SK-N-SH (cell line): Measurements from ENCODE around the gene ABCG4. TPM values are rescaled to one million over a fixed set of nuclear protein-coding genes. Genes with fewer than 3 reads are reported as not detected.

Source experiments
- CTCF ChIA-PET: fragments of 300-600, 350-600 bp; formaldehyde crosslinking; extraction: SDS; loops from one replicate; lab custom pipeline; 2021; lab: Yijun Ruan, JAX
- POLR2A ChIA-PET: fragments of 350-600 bp; sonication (Branson Sonifier 250); formaldehyde crosslinking; extraction: SDS; loops from one replicate; lab custom pipeline; 2020; ENCODE audit warnings: antibody characterized with exemption, inconsistent platforms; lab: Yijun Ruan, JAX
- DNase-seq: peaks from one replicate; pipeline ENCODE4 v3.0.0; 2012
- H2AFZ ChIP-seq: fragments of 200-600 bp; sonication (generic); 2 replicates; pipeline ENCODE4 v1.8.1; 2016; ENCODE audit warnings: antibody characterized with exemption, mild to moderate bottlenecking, low read depth
- H3F3A ChIP-seq: fragments of 200-600 bp; sonication (generic); replicated peaks from 2 replicates; pipeline ENCODE3; 2016; ENCODE audit warnings: antibody characterized with exemption, mild to moderate bottlenecking; ENCODE audit not compliant: insufficient read depth
- H3K27ac ChIP-seq, 2 experiments: fragments of 200-500 bp in 1 of 2; fragments of 200-600 bp in 1 of 2; sonication (Bioruptor generic) in 1 of 2; sonication (generic), shearing (Covaris generic) in 1 of 2; 2 replicates each; pipeline versions ENCODE4 v1.5.1 to v1.6.1; 2014 to 2016; ENCODE audit warnings: low read depth in 2 of 2, inconsistent platforms in 1 of 2, low read length in 1 of 2, mild to moderate bottlenecking in 1 of 2, mixed read lengths in 1 of 2
- H3K27me3 ChIP-seq: fragments of 200-600 bp; sonication (generic), shearing (Covaris generic); 2 replicates; pipeline ENCODE4 v1.6.1; 2016; ENCODE audit warnings: mixed run types; ENCODE audit not compliant: insufficient read depth
- H3K36me3 ChIP-seq, 2 experiments: fragments of 200-500 bp in 1 of 2; fragments of 200-600 bp in 1 of 2; sonication (Bioruptor generic) in 1 of 2; sonication (generic) in 1 of 2; replicated peaks in 1 of 2; 2 replicates each; pipeline versions ENCODE3 to v1.5.1; 2014 to 2016; ENCODE audit warnings: low read length in 1 of 2, mild to moderate bottlenecking in 1 of 2; ENCODE audit not compliant: insufficient read depth in 2 of 2, control insufficient read depth in 1 of 2
- H3K4me1 ChIP-seq, 2 experiments: fragments of 200-500 bp in 1 of 2; fragments of 200-600 bp in 1 of 2; sonication (Bioruptor generic) in 1 of 2; sonication (generic), shearing (Covaris generic) in 1 of 2; 2 replicates each; pipeline versions ENCODE4 v1.5.1 to v1.6.1; 2014 to 2016; ENCODE audit warnings: low read depth in 1 of 2, low read length in 1 of 2, mixed run types in 1 of 2; ENCODE audit not compliant: insufficient read depth in 2 of 2, control insufficient read depth in 1 of 2
- H3K4me2 ChIP-seq: fragments of 200-600 bp; sonication (generic), shearing (Covaris generic); 2 replicates; pipeline ENCODE4 v1.6.1; 2017; ENCODE audit warnings: mixed run types
- H3K4me3 ChIP-seq, 2 experiments: fragments of 200-500 bp in 1 of 2; fragments of 200-600 bp in 1 of 2; sonication (Bioruptor generic) in 1 of 2; sonication (generic), shearing (Covaris generic) in 1 of 2; 2 replicates each; pipeline versions ENCODE4 v1.5.1 to v1.8.1; 2014 to 2016; ENCODE audit warnings: low read depth in 2 of 2, inconsistent platforms in 1 of 2, low read length in 1 of 2, mild to moderate bottlenecking in 1 of 2, mixed read lengths in 1 of 2, moderate library complexity in 1 of 2
- H3K79me2 ChIP-seq: fragments of 200-600 bp; sonication (generic); 2 replicates; pipeline ENCODE4 v1.8.1; 2017; ENCODE audit warnings: mild to moderate bottlenecking; ENCODE audit not compliant: insufficient read depth
- H3K9ac ChIP-seq: fragments of 200-600 bp; sonication (generic); 2 replicates; pipeline ENCODE4 v1.6.1; 2017; ENCODE audit warnings: mixed run types
- H3K9me2 ChIP-seq: fragments of 200-600 bp; sonication (generic); 2 replicates; pipeline ENCODE4 v1.6.1; 2017; ENCODE audit warnings: mixed run types
- H3K9me3 ChIP-seq: fragments of 200-600 bp; sonication (generic); 2 replicates; pipeline ENCODE4 v1.6.1; 2017; ENCODE audit warnings: mixed run types, mild to moderate bottlenecking, moderate library complexity
- H4K20me1 ChIP-seq: fragments of 200-600 bp; sonication (generic); 2 replicates; pipeline ENCODE4 v1.6.1; 2017; ENCODE audit warnings: mild to moderate bottlenecking, mixed run types; ENCODE audit not compliant: insufficient read depth
- ELF1 ChIP-seq: IDR thresholded peaks from 2 replicates; pipeline ENCODE4 v1.4.0; 2012
- EP300 ChIP-seq, 2 experiments: IDR thresholded peaks; 2 replicates each; pipeline versions ENCODE4 v1.4.0 to v1.6.1; 2012; ENCODE audit warnings: borderline replicate concordance in 1 of 2, low read depth in 1 of 2, low read length in 1 of 2
- EZH2phosphoT487 ChIP-seq: fragments of 200-600 bp; sonication (generic); IDR thresholded peaks from 2 replicates; pipeline ENCODE4 v1.6.1; 2017; ENCODE audit warnings: low read depth, mixed run types, mild to moderate bottlenecking, antibody characterized with exemption, moderate library complexity, borderline replicate concordance
- GATA2 ChIP-seq: sonication (generic); formaldehyde crosslinking; IDR thresholded peaks from 2 replicates; pipeline ENCODE4 v1.5.0; 2020; ENCODE audit warnings: mild to moderate bottlenecking, missing genetic modification reagents
- JUND ChIP-seq: IDR thresholded peaks from 2 replicates; pipeline ENCODE4 v1.4.0; 2012
- MXI1 ChIP-seq: IDR thresholded peaks from 2 replicates; pipeline ENCODE4 v1.6.1; 2012; ENCODE audit warnings: mild to moderate bottlenecking, low read depth, low read length, improper control_type of control experiment
- NFIC ChIP-seq: IDR thresholded peaks from 2 replicates; pipeline ENCODE4 v1.4.0; 2012; ENCODE audit warnings: borderline replicate concordance
- NRF1 ChIP-seq: IDR thresholded peaks from 2 replicates; pipeline ENCODE4 v1.6.1; 2012; ENCODE audit warnings: low read depth, mild to moderate bottlenecking, low read length
- PBX3 ChIP-seq: IDR thresholded peaks from 2 replicates; pipeline ENCODE4; 2012
- REST ChIP-seq: IDR thresholded peaks from 2 replicates; pipeline ENCODE4 v1.6.1; 2012; ENCODE audit warnings: mild to moderate bottlenecking, low read depth, low read length, moderate library complexity
- RFX5 ChIP-seq: IDR thresholded peaks from 2 replicates; pipeline ENCODE4 v1.6.1; 2012; ENCODE audit warnings: mild to moderate bottlenecking, improper control_type of control experiment, low read length
- RXRA ChIP-seq: IDR thresholded peaks from 2 replicates; pipeline ENCODE4 v1.4.0; 2012; ENCODE audit warnings: low read depth, mild to moderate bottlenecking, borderline replicate concordance
- TEAD4 ChIP-seq: IDR thresholded peaks from 2 replicates; pipeline ENCODE4 v1.4.0; 2012; ENCODE audit warnings: mild to moderate bottlenecking, borderline replicate concordance; ENCODE audit not compliant: insufficient read depth
- USF2 ChIP-seq: fragments of 150-350 bp; IDR thresholded peaks from 2 replicates; pipeline ENCODE4 v1.6.1; 2017; ENCODE audit warnings: antibody characterized with exemption, low read length, low read depth, borderline replicate concordance
- ZBTB33 ChIP-seq: IDR thresholded peaks from 2 replicates; pipeline ENCODE4 v1.4.0; 2012; ENCODE audit warnings: low read depth, borderline replicate concordance
- WGBS: methylation state at CpG from one replicate; pipeline ENCODE4 v1.1.6; 2017; ENCODE audit warnings: low lambda C conversion rate; 5-methylcytosine and 5-hydroxymethylcytosine counted together
- polyA plus RNA-seq, 3 experiments: library from polyadenylated mRNA; depleted of rRNA; stranded (reverse); fragments of >200 nt; gene quantifications; 2 replicates each; pipeline ENCODE4 v1.2.3, GENCODE V29; 2012
- TF ChIP-seq, protein P1 (sequence below): IDR thresholded peaks from 2 replicates; pipeline ENCODE4 v1.4.0; 2012; ENCODE audit warnings: low read depth
- TF ChIP-seq, protein P2 (sequence below): IDR thresholded peaks from 2 replicates; pipeline ENCODE4 v1.4.0; 2012; ENCODE audit warnings: low read depth, borderline replicate concordance

Gene ABCG4
- polyA plus RNA-seq, 1 of the 3 experiments (the other 2 are of a cell fraction) = 0.72 TPM

DNA sequence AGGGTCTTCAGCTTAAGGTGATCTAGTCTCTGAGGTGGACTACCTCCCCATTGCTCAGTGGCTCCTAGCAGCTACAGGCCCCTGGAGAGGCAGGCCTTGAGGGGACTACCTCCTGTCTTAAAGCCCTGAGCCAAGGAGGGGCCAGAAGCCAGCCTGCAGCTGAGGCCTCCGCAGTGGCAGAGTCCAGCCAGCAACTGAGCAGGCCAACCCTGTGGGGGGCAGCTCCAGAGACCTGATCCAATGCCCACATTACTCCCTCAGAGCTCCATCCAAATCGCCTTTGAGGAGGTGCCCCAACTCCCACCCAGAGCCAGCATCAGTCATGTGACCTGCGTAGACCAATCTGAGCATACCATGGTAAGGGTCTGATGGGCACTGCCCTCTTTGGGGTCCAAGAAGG is 39.0 kb upstream of the ABCG4 start:
- Histone ChIP-seq H3K4me3 (no peak overlapping the region), H3K9ac (no peak overlapping the region), H2AFZ (no peak overlapping the region), H3K9me2 (no peaks in the 10 kb centered on the region), H4K20me1 (no peaks in the 10 kb centered on the region), H3K4me2 (no peak overlapping the region), H3K79me2 (peaks cover 30% of the 10 kb centered on the region; the same call in 1 of the 2 replicates), H3K36me3 (peaks cover 0 to 25% of the 10 kb centered on the region in 2 experiments), H3K9me3 (no peaks in the 10 kb centered on the region), H3K27me3 (no peaks in the 10 kb centered on the region), H3F3A (no peaks in the 10 kb centered on the region), H3K27ac (no peak overlapping the region; a peak in 1 of 4 replicates), H3K4me1 (peaks cover 15 to 25% of the 10 kb centered on the region in 2 experiments)
- POLR2A ChIA-PET = interaction anchor here (1.2 to 4.3 kb wide), 2 partner anchors 12 to 15 kb away, joined by 3 to 17 read pairs; partner anchors contain the start of gene HINFP
- no CpG with 5 or more reads among the region's 3 CpGs for WGBS
- no peak for DNase-seq
- TF ChIP-seq, protein P1, sequence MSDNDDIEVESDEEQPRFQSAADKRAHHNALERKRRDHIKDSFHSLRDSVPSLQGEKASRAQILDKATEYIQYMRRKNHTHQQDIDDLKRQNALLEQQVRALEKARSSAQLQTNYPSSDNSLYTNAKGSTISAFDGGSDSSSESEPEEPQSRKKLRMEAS = no peak
- TF ChIP-seq RXRA (no peak), TEAD4 (no peak), NFIC (no peak), EZH2phosphoT487 (no peak), REST (no peak), ELF1 (no peak), MXI1 (no peak)
- CTCF ChIA-PET = interaction anchor here (1.1 to 4.5 kb wide), 4 partner anchors 15 to 214 kb away, joined by 6 to 15 read pairs (median 11); a partner anchor contains a TSS

DNA sequence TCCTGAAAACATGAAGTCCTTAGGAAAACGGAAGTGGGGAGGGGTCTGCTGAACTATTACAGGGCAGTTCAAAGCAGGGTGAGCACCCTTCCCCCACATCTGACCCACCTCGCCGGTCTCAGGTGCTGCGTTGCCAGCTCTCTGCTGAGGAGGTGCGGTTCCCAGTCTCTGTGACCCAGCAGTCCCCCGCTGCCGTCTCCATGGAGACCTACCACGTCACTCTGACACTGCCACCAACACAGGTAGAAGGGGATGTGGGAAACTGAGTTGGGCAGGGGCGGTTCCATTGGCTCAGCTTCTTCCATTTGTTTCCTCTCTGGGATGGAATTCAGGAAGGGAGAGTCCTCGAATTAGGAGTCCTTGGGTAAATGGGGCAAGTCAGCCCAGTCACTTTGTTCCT is 38.4 kb upstream of the ABCG4 start:
- H3K9ac ChIP-seq = no peak overlapping the region
- no peaks in the 10 kb centered on the region for H3K27me3 ChIP-seq
- no peaks in the 10 kb centered on the region for H3K9me3 ChIP-seq
- CTCF ChIA-PET = interaction anchor here (2.4 to 4.5 kb wide), 3 partner anchors 16 to 213 kb away, joined by 6 to 15 read pairs (median 15); a partner anchor contains a TSS
- H3K9me2 ChIP-seq = no peaks in the 10 kb centered on the region
- DNase-seq = no peak
- no peaks in the 10 kb centered on the region for H4K20me1 ChIP-seq
- peaks cover 0 to 29% of the 10 kb centered on the region in 2 experiments for H3K36me3 ChIP-seq
- 93% methylated on average over 10 of the region's 10 CpGs for WGBS
- POLR2A ChIA-PET = interaction anchor here (2.8 kb wide), 1 partner anchor 10 kb away, joined by 11 read pairs; the partner anchor contains the start of gene HINFP
- H3F3A ChIP-seq = no peaks in the 10 kb centered on the region
- H3K27ac ChIP-seq = no peak overlapping the region
- no peak overlapping the region for H3K4me2 ChIP-seq
- no peak overlapping the region for H3K4me3 ChIP-seq
- H2AFZ ChIP-seq = no peak overlapping the region
- H3K4me1 ChIP-seq = peaks cover 15 to 25% of the 10 kb centered on the region in 2 experiments
- H3K79me2 ChIP-seq = peaks cover 30% of the 10 kb centered on the region; the same call in 1 of the 2 replicates
- TF ChIP-seq GATA2 (CRISPR knock-in tag) (no peak), RXRA (no peak), USF2 (no peak), ELF1 (no peak), NRF1 (no peak), ZBTB33 (no peak), EP300 (IDR thresholded peaks at IDR 0.05; ENCODE audit: borderline replicate concordance in 1 of 2, low read depth in 1 of 2, low read length in 1 of 2) (no peak), RFX5 (no peak), EZH2phosphoT487 (no peak), JUND (no peak), PBX3 (no peak), MXI1 (no peak)
- TF ChIP-seq, protein P1 = no peak
- TF ChIP-seq, protein P2, sequence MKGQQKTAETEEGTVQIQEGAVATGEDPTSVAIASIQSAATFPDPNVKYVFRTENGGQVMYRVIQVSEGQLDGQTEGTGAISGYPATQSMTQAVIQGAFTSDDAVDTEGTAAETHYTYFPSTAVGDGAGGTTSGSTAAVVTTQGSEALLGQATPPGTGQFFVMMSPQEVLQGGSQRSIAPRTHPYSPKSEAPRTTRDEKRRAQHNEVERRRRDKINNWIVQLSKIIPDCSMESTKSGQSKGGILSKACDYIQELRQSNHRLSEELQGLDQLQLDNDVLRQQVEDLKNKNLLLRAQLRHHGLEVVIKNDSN = no peak
